ENCODE data around the gene HOXC10. TPM values are rescaled to one million over a fixed set of nuclear protein-coding genes. Genes with fewer than 3 reads are reported as not detected.

HOXC10 gene
- total RNA-seq, 1 donor from 2014 or later = 1.8 TPM

GRCh38 chr12:53976823-53977595, 7.9 kb upstream of the HOXC10 start:
- Mint-ChIP-seq H3K27ac (ENCODE audit: unreplicated experiment) (no peak overlapping the region), H3K36me3 (ENCODE audit: low read depth) (peaks cover 7% of the 10 kb centered on the region), H3K27me3 (ENCODE audit: low read depth) (peaks cover 98% of the 10 kb centered on the region), H3K4me1 (no peaks in the 10 kb centered on the region), H3K4me3 (no peak overlapping the region), H3K9me3 (no peaks in the 10 kb centered on the region)
- DNase-seq (ENCODE audit: low read depth, low spot score) = no peak
- TF ChIP-seq CTCF (conservative IDR thresholded peaks at IDR 0.05) = no peak

GRCh38 chr12:53977596-53978445, 7.1 kb upstream of the HOXC10 start:
- Mint-ChIP-seq H3K9me3 (no peaks in the 10 kb centered on the region), H3K36me3 (ENCODE audit: low read depth) (peaks cover 7% of the 10 kb centered on the region), H3K4me3 (no peak overlapping the region), H3K4me1 (no peaks in the 10 kb centered on the region), H3K27me3 (ENCODE audit: low read depth) (peaks cover 98% of the 10 kb centered on the region), H3K27ac (ENCODE audit: unreplicated experiment) (no peak overlapping the region)
- no peak for TF ChIP-seq CTCF (conservative IDR thresholded peaks at IDR 0.05)
- no peak for DNase-seq (ENCODE audit: low read depth, low spot score)

- Mint-ChIP-seq H3K36me3 (ENCODE audit: low read depth) (peaks cover 5% of the 10 kb centered on the region), H3K9me3 (no peaks in the 10 kb centered on the region), H3K27ac (ENCODE audit: unreplicated experiment) (no peak overlapping the region), H3K27me3 (ENCODE audit: low read depth) (peaks cover 100% of the 10 kb centered on the region), H3K4me1 (no peaks in the 10 kb centered on the region), H3K4me3 (no peak overlapping the region)
- no peak for DNase-seq (ENCODE audit: low read depth, low spot score)
- TF ChIP-seq CTCF (conservative IDR thresholded peaks at IDR 0.05) = no peak
Observed at GRCh38 chr12:53978477-53979356, 6.2 kb upstream of the HOXC10 start.

GRCh38 chr12:53980104-53980801, 4.7 kb upstream of the HOXC10 start:
- H3K9me3 Mint-ChIP-seq = no peaks in the 10 kb centered on the region
- peaks cover 100% of the 10 kb centered on the region for H3K27me3 Mint-ChIP-seq (ENCODE audit: low read depth)
- peaks cover 5% of the 10 kb centered on the region for H3K36me3 Mint-ChIP-seq (ENCODE audit: low read depth)
- no peak overlapping the region for H3K27ac Mint-ChIP-seq (ENCODE audit: unreplicated experiment)
- DNase-seq (ENCODE audit: low read depth, low spot score) = no peak
- TF ChIP-seq CTCF (conservative IDR thresholded peaks at IDR 0.05) = no peak
- no peak overlapping the region for H3K4me3 Mint-ChIP-seq
- H3K4me1 Mint-ChIP-seq = no peaks in the 10 kb centered on the region

Data from neural crest cell (in vitro differentiated cells).